Measurements from ENCODE around the gene TIGIT.

GRCh38 chr3:114333180-114333922 is 39.5 kb downstream of the TIGIT start:
- TF ChIP-seq CTCF (conservative IDR thresholded peaks at IDR 0.05; ENCODE audit: low read depth, low read length), result no peak
- no peak for TF ChIP-seq EZH2 (IDR thresholded peaks at IDR 0.05; ENCODE audit: borderline replicate concordance, low read depth, low read length, poor library complexity, severe bottlenecking)

Measured in A673 (cell line).